ENCODE results near the gene PRXL2B. TPM values are rescaled to one million over a fixed set of nuclear protein-coding genes. Genes with fewer than 3 reads are reported as not detected.

Gene PRXL2B
- total and polyA plus RNA-seq, 4 donors = 4.6 to 10.2 (median 8.1) TPM

DNA sequence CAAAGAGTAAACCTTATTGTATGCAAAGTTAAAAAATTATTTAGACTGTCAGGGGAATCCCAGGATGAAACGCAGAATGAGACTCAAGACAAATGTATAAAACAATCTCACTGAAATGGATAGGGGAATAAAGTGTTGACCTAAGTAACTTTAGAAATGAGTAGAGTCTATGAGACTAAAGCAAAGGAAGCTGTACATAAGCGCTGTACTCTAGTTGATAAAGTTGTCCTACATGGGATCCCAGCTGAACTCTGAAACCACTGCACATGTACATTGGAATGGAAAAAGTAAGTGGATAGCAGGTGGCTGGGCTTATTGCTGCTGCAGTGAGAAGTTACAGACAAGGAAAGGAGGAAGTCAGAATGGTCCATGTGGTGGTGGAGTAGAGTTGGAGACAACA, 27.6 kb downstream of the PRXL2B start:
- TF ChIP-seq RAD21 (IDR thresholded peaks at IDR 0.05) = no peak
- H3K9me3 ChIP-seq (ENCODE audit: control insufficient read depth in 4 of 4, low read length in 3 of 4) = peaks cover 2 to 8% (median 6%) of the 10 kb centered on the region in 4 donors
- H3K36me3 ChIP-seq (ENCODE audit: control insufficient read depth in 4 of 4, insufficient read depth in 3 of 4, low read depth in 1 of 4, low read length in 3 of 4) = peaks cover 0 to 2% (median 0%) of the 10 kb centered on the region in 4 donors
- no peak overlapping the region for H3K4me3 ChIP-seq (ENCODE audit: low read depth in 1 of 3, low read length in 3 of 3)
- H3K27me3 ChIP-seq (ENCODE audit: control insufficient read depth in 4 of 4, insufficient read depth in 4 of 4, low read length in 3 of 4) = no peaks in the 10 kb centered on the region
- H3K27ac ChIP-seq (ENCODE audit: low read depth in 1 of 2, low read length in 2 of 2) = no peak overlapping the region
- 87% methylated on average over 2 of the region's 2 CpGs for WGBS
- DNase-seq (ENCODE audit: low spot score) = no peak
- H3K9ac ChIP-seq (ENCODE audit: low read depth in 1 of 2, low read length in 2 of 2) = no peak overlapping the region
- H3K4me1 ChIP-seq (ENCODE audit: control insufficient read depth in 4 of 4, insufficient read depth in 4 of 4, low read length in 3 of 4) = no peaks in the 10 kb centered on the region

DNA sequence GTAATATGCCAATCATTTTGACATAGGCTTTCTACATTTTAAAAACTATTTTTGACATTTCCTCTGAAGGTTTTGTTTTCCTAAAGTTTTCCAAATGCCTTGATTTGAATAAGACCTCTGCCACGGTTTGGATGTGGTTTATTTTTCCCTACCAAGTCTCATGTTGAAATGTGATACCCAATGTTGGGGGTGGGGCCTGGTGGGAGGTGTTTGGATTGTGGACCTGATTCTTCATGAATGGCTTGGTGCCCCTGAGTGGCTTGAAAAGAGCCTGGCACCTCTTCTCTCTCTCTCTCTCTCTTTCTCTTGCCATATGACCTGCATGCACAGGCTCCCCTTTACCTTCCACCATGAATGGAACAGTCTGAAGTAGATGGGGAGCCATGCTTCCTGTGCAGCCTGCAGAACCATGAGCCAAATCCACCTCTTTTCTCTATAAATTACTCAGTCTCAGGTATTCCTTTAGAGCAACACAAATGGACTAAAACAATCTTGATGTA, 31.4 kb downstream of the PRXL2B start:
- Histone ChIP-seq H3K9me3 (ENCODE audit: control insufficient read depth in 4 of 4, low read length in 3 of 4) (peaks cover 2 to 8% (median 6%) of the 10 kb centered on the region in 4 donors), H3K4me3 (ENCODE audit: low read depth in 1 of 3, low read length in 3 of 3) (no peak overlapping the region)
- DNase-seq (ENCODE audit: low spot score) = no peak

More for the DNA sequence above, 31.4 kb downstream of the PRXL2B start:
- Histone ChIP-seq H3K4me1 (ENCODE audit: control insufficient read depth in 4 of 4, insufficient read depth in 4 of 4, low read length in 3 of 4) (no peaks in the 10 kb centered on the region), H3K9ac (ENCODE audit: low read depth in 1 of 2, low read length in 2 of 2) (no peak overlapping the region), H3K27me3 (ENCODE audit: control insufficient read depth in 4 of 4, insufficient read depth in 4 of 4, low read length in 3 of 4) (no peaks in the 10 kb centered on the region), H3K27ac (ENCODE audit: low read depth in 1 of 2, low read length in 2 of 2) (no peak overlapping the region), H3K36me3 (ENCODE audit: control insufficient read depth in 4 of 4, insufficient read depth in 3 of 4, low read depth in 1 of 4, low read length in 3 of 4) (peaks cover 0 to 2% (median 0%) of the 10 kb centered on the region in 4 donors)
- TF ChIP-seq NR2F2 (IDR thresholded peaks at IDR 0.05) = no peak
- no peak for TF ChIP-seq HNF4A (conservative IDR thresholded peaks at IDR 0.05)
- no peak for TF ChIP-seq FOXA2 (IDR thresholded peaks at IDR 0.05)
- TF ChIP-seq JUND (IDR thresholded peaks at IDR 0.05) = no peak
- TF ChIP-seq FOXA1 (IDR thresholded peaks at IDR 0.05) = no peak
- no peak for TF ChIP-seq RAD21 (IDR thresholded peaks at IDR 0.05)
- TF ChIP-seq RXRA (IDR thresholded peaks at IDR 0.05) = no peak
- TF ChIP-seq, protein P1, sequence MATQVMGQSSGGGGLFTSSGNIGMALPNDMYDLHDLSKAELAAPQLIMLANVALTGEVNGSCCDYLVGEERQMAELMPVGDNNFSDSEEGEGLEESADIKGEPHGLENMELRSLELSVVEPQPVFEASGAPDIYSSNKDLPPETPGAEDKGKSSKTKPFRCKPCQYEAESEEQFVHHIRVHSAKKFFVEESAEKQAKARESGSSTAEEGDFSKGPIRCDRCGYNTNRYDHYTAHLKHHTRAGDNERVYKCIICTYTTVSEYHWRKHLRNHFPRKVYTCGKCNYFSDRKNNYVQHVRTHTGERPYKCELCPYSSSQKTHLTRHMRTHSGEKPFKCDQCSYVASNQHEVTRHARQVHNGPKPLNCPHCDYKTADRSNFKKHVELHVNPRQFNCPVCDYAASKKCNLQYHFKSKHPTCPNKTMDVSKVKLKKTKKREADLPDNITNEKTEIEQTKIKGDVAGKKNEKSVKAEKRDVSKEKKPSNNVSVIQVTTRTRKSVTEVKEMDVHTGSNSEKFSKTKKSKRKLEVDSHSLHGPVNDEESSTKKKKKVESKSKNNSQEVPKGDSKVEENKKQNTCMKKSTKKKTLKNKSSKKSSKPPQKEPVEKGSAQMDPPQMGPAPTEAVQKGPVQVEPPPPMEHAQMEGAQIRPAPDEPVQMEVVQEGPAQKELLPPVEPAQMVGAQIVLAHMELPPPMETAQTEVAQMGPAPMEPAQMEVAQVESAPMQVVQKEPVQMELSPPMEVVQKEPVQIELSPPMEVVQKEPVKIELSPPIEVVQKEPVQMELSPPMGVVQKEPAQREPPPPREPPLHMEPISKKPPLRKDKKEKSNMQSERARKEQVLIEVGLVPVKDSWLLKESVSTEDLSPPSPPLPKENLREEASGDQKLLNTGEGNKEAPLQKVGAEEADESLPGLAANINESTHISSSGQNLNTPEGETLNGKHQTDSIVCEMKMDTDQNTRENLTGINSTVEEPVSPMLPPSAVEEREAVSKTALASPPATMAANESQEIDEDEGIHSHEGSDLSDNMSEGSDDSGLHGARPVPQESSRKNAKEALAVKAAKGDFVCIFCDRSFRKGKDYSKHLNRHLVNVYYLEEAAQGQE (IDR thresholded peaks at IDR 0.05) = no peak
- TF ChIP-seq EGR1 (IDR thresholded peaks at IDR 0.05; ENCODE audit: low read depth in 2 of 2) = no peak
- no peak for TF ChIP-seq GABPA (IDR thresholded peaks at IDR 0.05 in 1 of 2, conservative IDR thresholded peaks at IDR 0.05 in 1 of 2)
- TF ChIP-seq HNF4G (IDR thresholded peaks at IDR 0.05) = no peak
- TF ChIP-seq, protein P2, sequence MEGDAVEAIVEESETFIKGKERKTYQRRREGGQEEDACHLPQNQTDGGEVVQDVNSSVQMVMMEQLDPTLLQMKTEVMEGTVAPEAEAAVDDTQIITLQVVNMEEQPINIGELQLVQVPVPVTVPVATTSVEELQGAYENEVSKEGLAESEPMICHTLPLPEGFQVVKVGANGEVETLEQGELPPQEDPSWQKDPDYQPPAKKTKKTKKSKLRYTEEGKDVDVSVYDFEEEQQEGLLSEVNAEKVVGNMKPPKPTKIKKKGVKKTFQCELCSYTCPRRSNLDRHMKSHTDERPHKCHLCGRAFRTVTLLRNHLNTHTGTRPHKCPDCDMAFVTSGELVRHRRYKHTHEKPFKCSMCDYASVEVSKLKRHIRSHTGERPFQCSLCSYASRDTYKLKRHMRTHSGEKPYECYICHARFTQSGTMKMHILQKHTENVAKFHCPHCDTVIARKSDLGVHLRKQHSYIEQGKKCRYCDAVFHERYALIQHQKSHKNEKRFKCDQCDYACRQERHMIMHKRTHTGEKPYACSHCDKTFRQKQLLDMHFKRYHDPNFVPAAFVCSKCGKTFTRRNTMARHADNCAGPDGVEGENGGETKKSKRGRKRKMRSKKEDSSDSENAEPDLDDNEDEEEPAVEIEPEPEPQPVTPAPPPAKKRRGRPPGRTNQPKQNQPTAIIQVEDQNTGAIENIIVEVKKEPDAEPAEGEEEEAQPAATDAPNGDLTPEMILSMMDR (IDR thresholded peaks at IDR 0.05; ENCODE audit: low read depth, low read length, missing input control) = no peak
- no peak for TF ChIP-seq YY1 (IDR thresholded peaks at IDR 0.05)
- WGBS = 12% methylated on average over 1 of the region's 1 CpG
